Frontal cortex (tissue), 1 donor: ENCODE measurements around the gene EME2. TPM values are rescaled to one million over a fixed set of nuclear protein-coding genes. Genes with fewer than 3 reads are reported as not detected.

Experiments used
- small RNA-seq: library from RNA; depleted of rRNA; stranded (forward); fragments of <200 nt; gene quantifications from one replicate; pipeline ENCODE3, GENCODE V24; 2014
- total RNA-seq: library from RNA; depleted of rRNA; stranded (reverse); fragments of >200 nt; gene quantifications from one replicate; pipeline ENCODE4 v1.2.3, GENCODE V29; 2014

Gene EME2
- total RNA-seq, 1 donor from 2014 or later, result 7.7 TPM

Small RNA genes lying within 50 kb of the gene (small RNA-seq; reads per million reads assigned to genes)
- 0.23 reads per million for gene MIR3177

Other genes with a start within 250 kb of the EME2 start
- gene TMEM204, start 239.1 kb upstream of the EME2 start, total RNA-seq, result 3.7 TPM
- gene IFT140, start 160.7 kb upstream of the EME2 start, total RNA-seq, result 41.2 TPM
- 8.2 TPM for gene CRAMP1, start 160.4 kb upstream of the EME2 start, total RNA-seq
- 28.5 TPM for gene JPT2, start 94.5 kb upstream of the EME2 start, total RNA-seq
- 66.0 TPM for gene MAPK8IP3, start 66.6 kb upstream of the EME2 start, total RNA-seq
- gene NME3, start 1.3 kb upstream of the EME2 start, total RNA-seq, result 35.1 TPM
- 31.4 TPM for gene MRPS34, start 324 bp downstream of the EME2 start, total RNA-seq
- 57.9 TPM for gene SPSB3, start 9.8 kb downstream of the EME2 start, total RNA-seq
- gene NUBP2, start 10.2 kb downstream of the EME2 start, total RNA-seq, result 37.9 TPM
- gene IGFALS, start 20.9 kb downstream of the EME2 start, total RNA-seq, result under 0.01 TPM
- 51.8 TPM for gene HAGH, start 54.0 kb downstream of the EME2 start, total RNA-seq
- gene FAHD1, start 54.4 kb downstream of the EME2 start, total RNA-seq, result 64.0 TPM
- 0.41 TPM for gene MEIOB, start 99.4 kb downstream of the EME2 start, total RNA-seq
- not detected for gene HS3ST6, start 145.6 kb downstream of the EME2 start, total RNA-seq
- 4.1 TPM for gene MSRB1, start 170.4 kb downstream of the EME2 start, total RNA-seq
- gene RPL3L, start 181.9 kb downstream of the EME2 start, total RNA-seq, result not detected
- gene NDUFB10, start 186.7 kb downstream of the EME2 start, total RNA-seq, result 76.6 TPM
- gene RPS2, start 192.0 kb downstream of the EME2 start, total RNA-seq, result 1,930 TPM
- not detected for gene RNF151, start 194.0 kb downstream of the EME2 start, total RNA-seq
- 11.0 TPM for gene TBL3, start 199.2 kb downstream of the EME2 start, total RNA-seq
- gene NOXO1, start 208.7 kb downstream of the EME2 start, total RNA-seq, result 1.2 TPM
- gene GFER, start 211.4 kb downstream of the EME2 start, total RNA-seq, result 12.6 TPM
- 71.3 TPM for gene SYNGR3, start 217.2 kb downstream of the EME2 start, total RNA-seq
- gene ZNF598, start 237.0 kb downstream of the EME2 start, total RNA-seq, result 5.7 TPM
- not detected for gene NPW, start 247.0 kb downstream of the EME2 start, total RNA-seq